Tibial nerve (tissue), 4 donors: ENCODE measurements around the gene NEXN.

Source experiments
- EP300 ChIP-seq, 2 donors: sonication (generic); formaldehyde crosslinking; IDR thresholded peaks; one replicate each; pipeline ENCODE4 v1.6.1; 2017; ENCODE audit warnings: antibody characterized with exemption in 2 of 2, mild to moderate bottlenecking in 1 of 2
- POLR2A ChIP-seq, 2 donors: fragments of 450-650 bp; IDR thresholded peaks; one replicate each; pipeline ENCODE4 v1.6.1; 2017; ENCODE audit warnings: antibody characterized with exemption in 2 of 2, mild to moderate bottlenecking in 2 of 2, moderate library complexity in 2 of 2
- TF ChIP-seq, protein P1 (sequence below), 5 experiments: fragments of 200-600 bp in 3 of 5; fragments of 450-650 bp in 2 of 5; sonication (generic) in 3 of 5; IDR thresholded peaks; one replicate each; pipeline ENCODE4 v1.5.1; 2016 to 2019; ENCODE audit warnings: antibody characterized with exemption in 5 of 5, mild to moderate bottlenecking in 3 of 5, moderate library complexity in 2 of 5

GRCh38 chr1:77978293-77978968 lies 90.0 kb downstream of the NEXN start:
- TF ChIP-seq, protein P1, sequence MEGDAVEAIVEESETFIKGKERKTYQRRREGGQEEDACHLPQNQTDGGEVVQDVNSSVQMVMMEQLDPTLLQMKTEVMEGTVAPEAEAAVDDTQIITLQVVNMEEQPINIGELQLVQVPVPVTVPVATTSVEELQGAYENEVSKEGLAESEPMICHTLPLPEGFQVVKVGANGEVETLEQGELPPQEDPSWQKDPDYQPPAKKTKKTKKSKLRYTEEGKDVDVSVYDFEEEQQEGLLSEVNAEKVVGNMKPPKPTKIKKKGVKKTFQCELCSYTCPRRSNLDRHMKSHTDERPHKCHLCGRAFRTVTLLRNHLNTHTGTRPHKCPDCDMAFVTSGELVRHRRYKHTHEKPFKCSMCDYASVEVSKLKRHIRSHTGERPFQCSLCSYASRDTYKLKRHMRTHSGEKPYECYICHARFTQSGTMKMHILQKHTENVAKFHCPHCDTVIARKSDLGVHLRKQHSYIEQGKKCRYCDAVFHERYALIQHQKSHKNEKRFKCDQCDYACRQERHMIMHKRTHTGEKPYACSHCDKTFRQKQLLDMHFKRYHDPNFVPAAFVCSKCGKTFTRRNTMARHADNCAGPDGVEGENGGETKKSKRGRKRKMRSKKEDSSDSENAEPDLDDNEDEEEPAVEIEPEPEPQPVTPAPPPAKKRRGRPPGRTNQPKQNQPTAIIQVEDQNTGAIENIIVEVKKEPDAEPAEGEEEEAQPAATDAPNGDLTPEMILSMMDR (IDR thresholded peaks at IDR 0.05) = no peak
- peak in 1 of 2 donors; percentile 31 for TF ChIP-seq POLR2A (IDR thresholded peaks at IDR 0.05)
- TF ChIP-seq EP300 (IDR thresholded peaks at IDR 0.05) = peak in 1 of 2 donors; percentile 66
